K562 (cell line): Measurements from ENCODE around the gene XPO6.

Experiments used
- HDAC6 ChIP-seq: IDR thresholded peaks from 2 replicates; pipeline ENCODE4 v1.6.1; 2012; ENCODE audit warnings: low read depth, mild to moderate bottlenecking, control low read depth, inconsistent platforms, low read length, moderate library complexity
- NFE2L1 ChIP-seq: fragments of 450-650 bp; IDR thresholded peaks from 2 replicates; pipeline ENCODE4 v1.6.1; 2016; ENCODE audit warnings: missing genetic modification characterization, low read depth, mild to moderate bottlenecking, missing compliant biosample characterization, moderate library complexity, borderline replicate concordance
- NR3C1 ChIP-seq: sonication (generic); formaldehyde crosslinking; IDR thresholded peaks from 2 replicates; pipeline ENCODE4 v1.8.1; 2022; ENCODE audit warnings: missing genetic modification reagents
- TF ChIP-seq, protein P1 (sequence below), 3 experiments: IDR thresholded peaks in 2 of 3; conservative IDR thresholded peaks in 1 of 3; 2 replicates each; pipeline ENCODE4 v1.5.1; 2011 to 2012; ENCODE audit warnings: low read length in 3 of 3, mild to moderate bottlenecking in 3 of 3, control low read depth in 2 of 3, improper control_type of control experiment in 1 of 3, inconsistent platforms in 1 of 3, low read depth in 1 of 3, mixed read lengths in 1 of 3, moderate library complexity in 1 of 3; ENCODE audit not compliant: insufficient read depth in 2 of 3

DNA sequence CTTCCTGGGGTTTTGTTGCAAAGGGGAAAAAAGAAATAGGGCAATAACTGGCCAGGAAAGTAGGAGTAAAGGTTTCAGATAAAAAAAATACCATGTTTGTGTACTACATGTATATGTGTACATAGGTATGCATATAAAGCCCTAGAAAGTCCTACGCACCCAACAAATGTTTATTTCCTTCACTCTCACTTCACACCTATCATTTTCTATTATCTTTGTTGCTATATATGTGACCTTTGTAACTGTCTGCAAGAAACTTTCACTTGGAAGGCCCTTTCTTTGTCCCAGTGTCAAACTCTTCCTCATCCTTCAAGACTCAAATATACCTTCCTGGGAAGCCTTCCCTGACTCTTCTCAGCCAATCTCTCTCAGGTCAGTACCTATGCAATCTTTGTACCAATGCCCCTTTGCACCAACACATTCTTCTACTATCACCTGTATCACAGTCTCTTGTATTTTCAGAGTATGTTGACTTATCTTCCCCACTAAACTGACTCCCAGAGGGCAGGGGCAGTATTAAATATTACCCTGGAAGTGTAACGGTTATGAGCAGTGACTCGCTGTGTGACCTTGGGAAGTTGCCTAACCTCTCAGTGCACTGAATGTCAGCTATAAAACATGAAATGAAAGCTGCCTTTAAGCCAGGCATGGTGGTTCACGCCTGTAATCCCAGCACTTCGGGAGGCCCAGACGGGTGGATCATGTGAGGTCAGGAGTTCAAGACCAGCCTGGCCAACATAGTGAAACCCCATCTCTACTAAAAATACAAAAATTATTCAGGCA lies 6.5 kb downstream of the XPO6 start:
- no peak for TF ChIP-seq HDAC6
- no peak for TF ChIP-seq NR3C1
- TF ChIP-seq, protein P1, sequence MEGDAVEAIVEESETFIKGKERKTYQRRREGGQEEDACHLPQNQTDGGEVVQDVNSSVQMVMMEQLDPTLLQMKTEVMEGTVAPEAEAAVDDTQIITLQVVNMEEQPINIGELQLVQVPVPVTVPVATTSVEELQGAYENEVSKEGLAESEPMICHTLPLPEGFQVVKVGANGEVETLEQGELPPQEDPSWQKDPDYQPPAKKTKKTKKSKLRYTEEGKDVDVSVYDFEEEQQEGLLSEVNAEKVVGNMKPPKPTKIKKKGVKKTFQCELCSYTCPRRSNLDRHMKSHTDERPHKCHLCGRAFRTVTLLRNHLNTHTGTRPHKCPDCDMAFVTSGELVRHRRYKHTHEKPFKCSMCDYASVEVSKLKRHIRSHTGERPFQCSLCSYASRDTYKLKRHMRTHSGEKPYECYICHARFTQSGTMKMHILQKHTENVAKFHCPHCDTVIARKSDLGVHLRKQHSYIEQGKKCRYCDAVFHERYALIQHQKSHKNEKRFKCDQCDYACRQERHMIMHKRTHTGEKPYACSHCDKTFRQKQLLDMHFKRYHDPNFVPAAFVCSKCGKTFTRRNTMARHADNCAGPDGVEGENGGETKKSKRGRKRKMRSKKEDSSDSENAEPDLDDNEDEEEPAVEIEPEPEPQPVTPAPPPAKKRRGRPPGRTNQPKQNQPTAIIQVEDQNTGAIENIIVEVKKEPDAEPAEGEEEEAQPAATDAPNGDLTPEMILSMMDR (IDR thresholded peaks at IDR 0.05 in 2 of 3, conservative IDR thresholded peaks at IDR 0.05 in 1 of 3; ENCODE audit: insufficient read depth in 2 of 3, low read depth in 1 of 3, low read length in 3 of 3) = no peak
- TF ChIP-seq NFE2L1 (tag) = no peak
